Stimulated activated CD4-positive, alpha-beta T cell treated with anti-CD3 and anti-CD28 coated beads, Interleukin-1b, Interleukin-23, amount 100 ng/mL, for 4 hours (primary cell): Measurements from ENCODE around the gene GNAT2.
A peak's percentile ranks its signal among the peaks of the same experiment; 100 is the strongest.

Experiments used
- DNase-seq, 2 donors: peaks; one replicate each; pipeline ENCODE4 v3.0.0-alpha.2; 2020; ENCODE audit warnings: low read depth in 2 of 2

GNAT2 gene

DNA sequence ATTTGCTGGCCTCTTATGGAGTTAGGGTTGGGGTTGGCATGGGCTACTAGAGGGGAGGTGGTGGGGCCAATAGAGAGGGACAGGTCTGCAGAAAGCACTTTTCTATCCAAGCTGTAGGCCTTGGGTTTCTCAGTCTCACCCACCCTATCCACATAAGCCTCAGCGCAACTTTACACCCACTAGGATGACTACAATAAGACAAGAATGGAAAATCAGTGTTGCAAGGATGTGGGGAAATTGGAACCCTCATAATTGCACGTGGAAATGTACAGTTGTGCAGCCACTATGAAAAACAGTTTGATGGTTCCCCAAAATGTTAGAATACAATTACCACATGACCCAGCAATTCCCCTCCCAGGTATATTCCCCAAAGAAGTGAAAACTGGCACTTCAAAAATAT is 22.4 kb upstream of the GNAT2 start:
- no peak for DNase-seq

DNA sequence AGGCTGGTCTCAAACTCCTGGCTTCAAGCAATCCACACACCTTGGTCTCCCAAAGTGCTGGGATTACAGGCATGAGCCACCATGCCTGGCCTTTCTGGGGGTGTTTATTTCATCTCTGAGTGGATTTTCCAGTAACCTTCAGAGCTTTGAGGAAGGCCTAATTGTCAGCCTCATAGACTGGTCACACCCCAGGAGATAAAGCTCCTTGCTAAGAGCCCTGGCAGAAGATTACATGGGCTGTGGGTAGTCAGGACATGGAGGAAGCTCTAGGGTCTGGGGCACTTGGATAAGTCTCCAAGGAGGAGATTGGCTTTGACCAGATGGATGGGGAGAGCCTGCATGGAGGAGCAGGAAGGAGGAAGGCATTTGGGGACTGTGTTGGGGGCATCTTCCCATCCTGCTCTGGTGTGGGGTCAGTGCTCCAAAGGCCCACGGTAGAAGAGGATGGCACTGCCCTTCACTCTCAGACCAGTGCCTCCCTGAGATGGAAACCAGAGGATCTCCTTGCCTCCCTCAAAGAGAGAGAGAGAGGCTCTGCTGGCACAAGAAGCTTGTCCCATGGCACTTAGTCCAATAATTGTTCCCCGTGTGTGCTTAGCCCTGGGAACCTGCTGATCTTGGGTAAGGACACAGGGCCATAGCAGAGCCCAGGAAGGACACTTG is 21.8 kb upstream of the GNAT2 start:
- DNase-seq: no peak

DNA sequence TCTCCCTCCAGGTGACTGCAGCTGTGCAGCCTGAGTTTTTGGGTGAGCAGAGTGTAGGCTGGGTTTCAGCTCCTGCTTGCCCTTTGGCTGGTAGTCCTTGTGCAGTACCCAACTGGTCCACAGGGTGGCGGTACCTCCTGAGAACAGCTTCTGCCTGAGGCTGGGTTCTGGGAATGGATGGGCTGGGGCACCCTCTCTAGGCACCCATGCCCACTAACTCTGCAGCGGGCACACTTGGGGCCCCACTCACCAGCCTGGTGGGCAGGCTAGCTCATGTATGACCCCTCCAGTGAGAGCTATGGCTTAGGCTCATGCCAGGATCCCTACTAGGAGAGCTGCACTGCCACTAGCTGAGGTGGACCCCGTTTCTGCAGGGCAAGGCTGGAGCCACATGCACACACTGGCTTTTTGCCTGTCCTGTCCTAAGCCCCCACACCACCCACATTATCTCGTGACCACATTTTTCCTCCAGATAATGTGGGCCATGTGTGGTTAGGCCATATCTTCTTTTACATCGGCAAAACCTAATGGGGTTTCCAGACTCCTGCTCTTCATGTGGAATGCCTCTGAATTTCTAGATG is 21.0 kb upstream of the GNAT2 start:
- peak; percentile 91 to 92 for DNase-seq

DNA sequence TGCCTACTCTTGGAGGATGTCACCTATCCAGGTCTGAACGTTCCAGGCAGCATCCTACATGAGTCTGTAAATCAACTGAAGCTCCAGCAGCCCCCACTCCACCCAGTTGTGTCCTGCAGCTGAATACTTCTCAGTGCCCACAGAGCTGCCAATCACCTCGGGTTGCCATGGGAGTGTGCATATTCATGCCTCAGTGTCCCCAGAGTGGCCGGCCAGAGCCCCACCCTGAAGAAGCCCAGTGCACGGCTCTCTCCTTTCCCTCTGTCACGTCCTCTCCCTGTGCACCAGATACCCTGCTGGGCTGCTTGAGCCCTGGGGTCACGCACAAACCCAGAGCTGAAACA is 20.4 kb upstream of the GNAT2 start:
- DNase-seq: no peak

DNA sequence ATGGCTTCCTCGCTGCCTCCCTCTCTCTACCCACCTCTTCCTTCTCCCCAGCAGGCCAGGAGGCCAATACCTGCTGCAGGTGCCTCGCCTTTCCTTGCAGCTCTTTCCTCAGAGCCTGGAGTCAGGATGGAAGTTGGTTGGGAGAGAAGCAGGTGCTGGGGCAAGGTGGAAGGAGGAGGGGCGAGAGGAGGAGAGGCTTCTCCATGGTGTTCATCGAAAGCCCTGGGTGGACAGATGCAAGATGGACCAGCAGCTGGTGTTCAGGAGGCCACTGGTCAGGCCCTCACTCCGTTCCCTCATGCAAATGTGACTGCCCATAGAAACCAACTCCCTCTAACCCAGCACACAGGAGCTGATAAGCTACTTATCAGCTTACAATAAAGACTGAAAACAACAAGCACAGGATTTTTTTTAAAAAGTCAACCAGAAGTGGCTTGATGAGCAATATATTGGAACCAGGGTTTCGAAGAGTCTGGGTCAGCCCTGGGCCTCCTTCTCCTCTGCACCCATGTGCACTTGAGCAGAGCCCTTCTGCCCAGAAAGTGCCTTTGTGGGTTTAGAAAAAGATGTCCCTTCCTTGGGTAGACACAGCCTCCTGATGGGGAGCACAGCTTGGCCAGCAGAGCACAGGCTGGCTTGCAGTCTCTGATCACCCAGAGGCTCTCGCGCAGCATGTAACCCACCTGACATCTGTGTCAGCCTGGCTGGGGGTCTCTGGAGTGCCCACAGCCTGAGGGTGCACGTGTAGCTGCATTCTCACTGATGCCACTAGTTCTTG is 19.8 kb upstream of the GNAT2 start:
- DNase-seq: no peak

DNA sequence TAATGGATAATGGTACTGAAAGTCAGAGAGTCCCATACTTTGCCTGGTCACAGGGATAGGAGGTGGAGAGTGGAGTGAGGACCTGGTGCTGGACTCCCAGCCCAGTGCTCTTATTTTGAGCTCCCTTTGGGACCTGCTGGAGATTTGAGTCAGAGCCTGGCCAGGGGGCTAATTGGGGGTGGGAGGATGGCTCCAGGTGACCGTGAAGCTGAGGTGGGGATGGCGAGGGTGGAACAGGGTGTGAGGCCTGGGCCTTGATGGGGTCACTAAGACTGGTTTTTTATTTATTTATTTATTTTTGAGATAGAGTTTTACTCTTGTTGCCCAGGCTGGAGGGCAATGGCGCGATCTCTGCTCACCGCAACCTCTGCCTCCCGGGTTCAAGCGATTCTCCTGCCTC is 18.0 kb upstream of the GNAT2 start:
- no peak for DNase-seq

DNA sequence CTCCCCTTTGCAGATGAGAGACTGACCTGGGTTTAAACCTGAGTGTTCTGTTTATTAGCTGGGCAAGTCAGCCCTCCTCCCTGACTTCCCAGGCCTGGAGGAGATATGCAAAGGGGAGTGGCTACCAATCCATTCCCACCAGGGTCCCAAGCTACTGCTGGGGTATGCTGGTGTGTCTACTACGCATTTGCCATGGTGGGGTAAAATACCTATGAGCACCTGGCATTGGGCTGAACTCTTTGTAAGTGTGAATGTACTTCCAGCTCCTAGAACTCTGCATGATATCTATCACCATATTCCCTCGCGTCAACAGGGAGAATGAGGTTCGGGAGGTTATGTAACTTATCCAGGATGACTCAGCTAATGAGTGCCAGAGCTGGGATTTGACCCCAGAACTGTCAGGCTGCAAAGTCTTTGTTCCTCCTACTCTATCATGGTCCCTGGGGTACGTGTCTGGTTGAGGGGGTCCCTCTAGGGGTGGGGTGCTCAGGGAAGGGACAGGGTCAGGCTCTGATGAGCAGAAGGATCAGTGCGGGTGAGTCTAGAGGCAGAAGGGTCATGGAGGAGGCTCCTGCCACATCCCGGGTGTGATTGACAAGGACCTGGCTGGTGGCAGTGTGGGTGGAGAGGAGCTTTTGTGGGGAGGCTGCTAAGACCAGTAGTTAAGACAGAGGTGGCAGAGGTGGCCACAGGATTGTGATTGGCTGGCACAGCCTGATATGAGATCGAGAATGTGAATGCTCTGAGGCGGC is 17.0 kb upstream of the GNAT2 start:
- DNase-seq: no peak

DNA sequence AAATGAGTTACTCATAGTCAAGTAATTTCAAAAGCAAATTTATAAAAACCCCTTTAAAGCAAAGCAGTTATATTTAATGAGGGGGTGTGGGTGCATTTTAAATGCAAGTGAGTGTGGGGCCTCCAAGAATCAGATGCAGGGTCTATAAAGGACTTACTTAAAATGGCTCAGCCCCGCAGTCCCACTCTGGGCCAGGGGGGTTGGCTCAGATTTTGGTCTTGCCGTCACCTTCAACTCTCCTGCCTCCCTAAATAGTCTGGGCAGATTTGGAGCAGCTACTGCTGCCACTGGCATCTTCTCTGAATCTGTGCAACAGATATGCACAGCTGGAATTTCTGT is 16.4 kb upstream of the GNAT2 start:
- DNase-seq: no peak

DNA sequence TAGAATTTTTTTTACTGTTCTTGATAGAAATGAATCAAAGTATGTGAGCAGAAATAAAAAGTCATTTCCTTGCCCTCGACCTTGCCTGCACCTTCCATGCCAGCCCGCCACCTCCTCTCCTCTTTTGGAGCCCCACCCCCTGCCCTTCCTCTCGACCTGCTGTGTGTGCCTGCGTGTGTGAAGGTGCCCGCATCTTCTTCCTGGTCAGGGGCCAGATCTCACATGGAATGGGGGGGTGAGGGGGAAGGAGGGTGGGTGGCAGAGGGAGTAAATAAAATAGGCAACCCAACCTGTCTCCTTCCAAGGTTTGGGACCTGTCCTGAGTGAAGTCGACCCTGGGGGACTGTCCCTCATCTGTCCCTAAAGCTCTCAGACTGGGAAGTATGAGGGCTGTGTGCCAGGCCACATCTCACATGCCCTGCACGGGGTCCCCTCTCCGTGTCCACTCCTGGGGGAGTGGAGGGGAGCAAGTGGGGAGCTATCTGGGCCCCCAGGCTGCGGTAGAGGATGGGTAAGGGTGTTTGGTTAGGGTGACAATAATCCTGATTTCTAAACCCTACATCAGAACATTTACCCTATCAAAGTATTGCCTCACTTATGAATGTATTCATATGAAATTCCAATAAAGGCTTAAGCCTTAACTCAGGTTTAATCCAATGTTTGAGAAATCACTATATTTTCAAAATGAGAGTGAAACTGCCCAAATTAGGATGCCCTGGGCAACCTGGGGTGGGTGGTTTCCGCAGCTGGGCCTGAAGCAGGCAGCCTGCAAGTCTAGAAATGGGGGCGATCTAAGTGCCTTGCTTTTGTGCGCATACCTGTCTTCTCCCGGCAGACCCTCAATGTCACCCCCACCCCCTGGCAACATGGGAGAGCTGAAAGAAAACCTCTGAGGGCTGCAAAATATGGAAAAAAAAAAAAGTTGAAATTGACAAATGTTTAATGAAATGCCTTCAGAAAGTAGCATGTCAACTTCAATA is 15.6 kb upstream of the GNAT2 start:
- DNase-seq: no peak

DNA sequence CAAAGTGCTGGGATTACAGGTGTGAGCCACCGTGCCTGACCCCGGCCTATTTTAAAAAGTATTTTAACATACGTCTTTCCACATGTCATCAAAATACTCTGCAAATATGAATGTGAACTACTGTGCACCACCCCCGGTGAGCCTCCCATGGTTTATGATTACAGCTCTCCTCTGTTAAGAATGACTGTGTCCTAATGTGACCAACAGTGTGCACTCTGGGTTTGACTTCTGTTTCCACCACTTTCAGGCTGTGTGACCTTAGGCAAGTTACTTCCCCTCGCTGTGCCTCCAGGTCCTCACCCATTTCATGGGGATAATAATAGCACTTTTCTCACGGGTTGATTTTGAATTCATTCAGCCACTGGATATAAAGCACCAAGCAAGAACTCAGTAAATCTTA is 14.9 kb upstream of the GNAT2 start:
- no peak for DNase-seq

DNA sequence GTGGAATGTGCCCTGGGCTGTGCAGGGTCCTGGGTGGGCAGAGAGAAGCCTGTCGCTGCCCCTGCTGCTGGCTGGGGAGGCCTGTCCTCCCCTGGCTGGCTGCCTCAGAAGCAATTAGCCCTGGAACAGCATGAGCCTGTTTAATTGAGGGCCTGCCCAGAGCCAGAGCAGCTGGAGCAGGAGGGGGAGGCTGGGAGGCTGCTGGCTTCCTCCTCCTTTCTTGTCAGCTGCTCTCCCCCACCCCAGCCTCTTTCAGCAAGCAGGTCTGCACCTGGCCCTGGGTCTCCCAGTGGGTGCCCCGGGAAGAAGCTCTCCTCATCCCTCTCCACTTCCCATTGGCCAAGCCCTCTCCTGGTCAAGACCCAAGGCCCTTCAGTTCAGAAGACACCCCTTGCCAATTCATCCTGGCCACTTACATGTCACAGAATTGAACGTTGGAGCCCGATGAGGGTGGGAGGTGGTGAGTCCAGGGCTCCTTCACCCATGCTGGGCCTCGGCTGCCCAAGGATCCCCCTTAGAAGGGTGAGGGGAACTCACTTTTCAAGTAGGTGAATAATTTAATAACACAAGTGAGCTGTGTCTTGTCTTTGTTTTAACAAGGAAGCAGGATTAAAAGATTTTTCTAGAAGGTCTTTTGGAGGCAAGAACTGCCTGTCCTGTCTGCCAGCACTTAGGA is 13.4 kb upstream of the GNAT2 start:
- no peak for DNase-seq

DNA sequence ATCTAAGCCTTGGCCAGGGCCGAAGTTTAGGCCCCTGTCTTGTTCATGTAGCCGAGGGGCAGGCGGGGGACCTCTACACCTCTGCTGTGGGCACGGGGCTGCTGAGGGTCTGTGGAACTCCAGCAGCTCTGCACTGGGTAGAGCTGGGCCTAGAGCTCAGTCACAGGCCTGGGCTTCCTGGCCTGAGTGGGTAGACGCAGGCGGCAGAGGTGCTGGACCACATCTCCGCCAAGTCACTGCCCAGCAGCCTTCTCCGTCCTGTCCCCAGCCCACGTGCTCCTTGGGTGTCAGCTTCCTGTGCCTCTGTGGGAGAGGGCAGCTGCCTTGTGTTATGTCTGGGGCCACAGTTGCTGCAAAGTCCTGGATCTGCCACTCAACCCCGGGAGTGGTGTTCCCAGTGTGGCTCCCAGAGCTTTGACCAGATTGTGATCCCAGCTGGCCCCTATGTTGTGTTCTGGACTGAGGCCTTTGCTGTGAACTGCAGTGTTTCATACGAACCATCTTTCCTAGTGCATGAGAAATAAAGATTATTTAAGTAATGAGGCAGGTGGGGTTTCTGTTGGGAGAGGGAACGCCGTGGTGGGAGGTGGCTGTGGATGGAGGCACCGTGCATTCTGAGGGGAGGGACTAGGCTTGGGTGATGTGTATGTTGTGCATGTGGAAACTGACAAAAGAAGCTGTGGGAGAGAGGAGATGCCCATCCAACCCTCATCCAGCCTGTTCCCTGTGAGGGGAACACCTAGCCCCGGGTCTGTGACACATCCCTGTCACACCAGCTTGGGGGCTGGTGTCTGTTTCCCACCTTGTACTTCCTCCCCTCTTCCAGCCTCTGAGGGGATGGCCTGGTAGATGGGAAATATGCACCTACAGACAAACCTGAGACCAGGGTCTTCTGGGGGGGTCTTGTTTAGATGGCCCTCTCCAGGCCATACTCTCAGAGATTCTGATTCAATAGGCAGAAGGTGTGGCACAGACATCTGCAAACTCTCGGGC is 12.4 kb upstream of the GNAT2 start:
- no peak for DNase-seq

DNA sequence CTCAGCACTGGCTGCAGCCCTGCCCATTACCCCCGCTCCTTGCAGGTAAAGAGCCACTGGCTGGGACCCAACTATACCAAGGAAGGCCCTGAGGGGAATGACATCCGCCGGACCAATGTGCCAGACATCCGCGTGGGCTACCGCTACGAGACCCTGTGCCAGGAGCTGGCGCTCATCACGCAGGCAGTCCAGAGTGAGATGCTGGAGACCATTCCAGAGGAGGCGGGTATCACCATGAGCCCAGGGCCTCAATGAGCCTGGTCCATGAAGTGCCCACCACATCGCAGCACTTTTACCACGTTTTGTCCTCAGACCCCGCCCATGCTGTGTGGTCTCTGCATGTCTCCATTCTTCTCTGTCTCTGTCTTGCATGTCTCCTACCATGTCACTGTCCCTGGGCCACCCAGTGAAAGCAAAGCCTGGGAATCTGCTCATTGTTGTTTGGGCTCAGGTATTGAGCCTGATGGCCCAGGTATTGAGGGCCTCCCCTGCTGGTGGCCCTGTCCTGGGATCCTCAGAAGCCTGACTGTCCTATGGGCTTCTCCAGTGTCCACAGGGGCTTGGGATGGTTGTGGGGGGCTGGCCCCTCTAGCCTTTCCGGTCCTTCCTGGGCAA is 11.6 kb upstream of the GNAT2 start:
- no peak for DNase-seq

DNA sequence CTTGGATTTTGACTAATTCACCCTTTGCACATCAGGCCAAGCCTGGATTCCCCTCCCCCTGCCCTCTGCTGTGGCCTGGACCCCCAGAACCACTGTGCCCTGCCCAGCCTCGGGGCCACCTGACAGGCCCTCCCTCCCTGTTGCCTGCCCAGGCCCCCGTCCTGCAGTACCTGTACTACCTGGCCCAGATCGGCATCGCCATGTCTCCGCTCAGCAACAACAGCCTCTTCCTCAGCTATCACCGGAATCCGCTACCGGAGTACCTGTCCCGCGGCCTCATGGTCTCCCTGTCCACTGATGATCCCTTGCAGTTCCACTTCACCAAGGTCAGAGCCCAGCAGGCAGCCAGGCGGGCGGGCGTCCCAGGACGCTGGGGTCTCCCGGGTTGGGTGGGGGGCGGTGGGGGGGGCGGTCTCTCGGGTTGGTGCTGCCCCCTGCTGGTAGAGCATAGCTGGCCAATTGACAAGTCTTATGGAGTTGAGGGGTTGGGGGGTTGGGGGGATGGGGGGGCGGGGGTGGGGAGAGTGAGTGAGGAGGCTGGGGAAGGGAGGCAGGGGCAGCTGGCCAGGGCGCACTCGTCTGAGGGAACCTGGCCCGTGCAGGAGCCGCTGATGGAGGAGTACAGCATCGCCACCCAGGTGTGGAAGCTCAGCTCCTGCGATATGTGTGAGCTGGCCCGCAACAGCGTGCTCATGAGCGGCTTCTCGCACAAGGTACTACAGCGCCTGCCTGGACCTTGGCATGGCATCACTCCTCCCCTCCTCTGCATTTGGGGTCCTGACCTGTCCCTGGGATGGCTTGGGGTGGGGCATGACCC is 10.9 kb upstream of the GNAT2 start:
- peak; percentile 21 to 37 for DNase-seq

DNA sequence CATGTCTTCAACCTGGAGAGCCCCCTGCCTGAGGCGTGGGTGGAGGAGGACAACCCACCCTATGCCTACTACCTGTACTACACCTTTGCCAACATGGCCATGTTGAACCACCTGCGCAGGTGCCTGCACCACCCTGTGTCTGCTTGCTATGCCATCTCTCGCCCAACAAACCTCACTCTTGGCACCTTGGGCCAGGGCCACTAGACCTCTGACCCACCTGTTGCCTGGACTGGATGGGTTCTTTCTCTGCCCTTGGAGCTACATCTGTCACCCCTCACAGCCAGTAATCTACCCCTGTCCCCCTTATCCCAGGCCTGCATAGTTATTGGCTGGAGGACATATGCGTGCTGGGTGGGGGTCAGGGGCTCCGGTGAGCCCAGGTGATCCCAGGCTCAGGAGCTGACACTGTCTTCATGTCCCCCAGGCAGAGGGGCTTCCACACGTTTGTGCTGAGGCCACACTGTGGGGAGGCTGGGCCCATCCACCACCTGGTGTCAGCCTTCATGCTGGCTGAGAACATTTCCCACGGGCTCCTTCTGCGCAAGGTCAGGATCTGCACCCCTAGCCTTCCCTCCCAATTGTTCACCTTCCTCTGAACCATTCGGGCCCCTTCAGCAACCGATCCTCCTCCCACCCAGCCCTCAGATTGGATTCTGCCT is 10.1 kb upstream of the GNAT2 start:
- DNase-seq: no peak

DNA sequence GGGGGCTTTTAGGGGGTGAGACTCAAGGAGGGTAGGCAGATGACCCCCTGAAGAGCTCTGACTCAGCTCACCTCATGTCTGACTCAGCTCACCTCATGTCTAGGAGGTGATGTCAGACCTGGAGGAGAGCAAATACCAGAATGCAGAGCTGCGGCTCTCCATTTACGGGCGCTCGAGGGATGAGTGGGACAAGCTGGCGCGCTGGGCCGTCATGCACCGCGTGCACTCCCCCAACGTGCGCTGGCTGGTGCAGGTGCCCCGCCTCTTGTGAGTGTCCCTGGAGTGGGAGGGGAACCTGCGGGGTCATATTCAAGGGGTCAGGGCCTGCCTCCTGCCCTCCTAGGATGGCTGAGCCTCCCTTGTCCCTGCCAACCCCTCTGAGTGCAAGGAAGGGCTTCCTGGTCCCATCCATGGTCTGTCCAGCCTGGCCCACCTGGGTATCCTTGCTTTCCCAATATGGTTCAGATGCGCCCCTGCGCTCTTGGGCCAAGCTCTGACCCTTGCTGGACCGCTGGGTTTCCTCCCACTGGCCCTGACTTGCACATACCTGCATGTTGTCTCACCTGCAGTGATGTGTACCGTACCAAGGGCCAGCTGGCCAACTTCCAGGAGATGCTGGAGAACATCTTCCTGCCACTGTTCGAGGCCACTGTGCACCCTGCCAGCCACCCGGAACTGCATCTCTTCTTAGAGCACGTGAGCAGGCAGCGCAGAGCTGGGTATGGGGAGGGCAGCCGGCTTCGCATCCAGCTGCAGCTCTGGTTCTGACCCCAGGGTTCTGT is 9.3 kb upstream of the GNAT2 start:
- DNase-seq: no peak
